ENCODE data around the gene FAM3A. TPM values are rescaled to one million over a fixed set of nuclear protein-coding genes. Genes with fewer than 3 reads are reported as not detected.

The FAM3A gene
- polyA plus RNA-seq, 1 of the 3 experiments (the other 2 are of a cell fraction): 42.1 TPM

DNA sequence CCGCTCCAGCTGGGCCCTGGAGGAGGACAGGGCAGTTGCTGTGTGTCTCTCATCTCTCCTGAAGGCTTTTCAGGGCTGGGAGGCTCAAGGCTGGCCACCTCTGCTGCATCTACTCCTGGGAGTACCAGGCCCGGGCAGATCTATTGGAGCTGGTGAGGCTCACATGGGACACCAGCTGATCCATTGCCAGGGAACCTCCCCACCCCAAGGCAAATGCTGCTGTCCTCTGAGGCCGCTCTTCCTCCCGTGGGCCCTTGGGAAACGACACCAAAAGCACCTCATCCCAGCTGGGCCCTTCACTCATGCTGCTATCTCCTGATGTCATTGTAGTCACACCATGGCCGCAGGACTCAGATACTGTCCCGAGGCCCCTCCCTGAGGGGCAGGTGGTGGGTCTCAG, 33.2 kb downstream of the FAM3A start (continued):
- no peak for TF ChIP-seq YY1 (IDR thresholded peaks at IDR 0.05; ENCODE audit: low read depth)
- no peak for TF ChIP-seq RFX5 (IDR thresholded peaks at IDR 0.05; ENCODE audit: low read length)

DNA sequence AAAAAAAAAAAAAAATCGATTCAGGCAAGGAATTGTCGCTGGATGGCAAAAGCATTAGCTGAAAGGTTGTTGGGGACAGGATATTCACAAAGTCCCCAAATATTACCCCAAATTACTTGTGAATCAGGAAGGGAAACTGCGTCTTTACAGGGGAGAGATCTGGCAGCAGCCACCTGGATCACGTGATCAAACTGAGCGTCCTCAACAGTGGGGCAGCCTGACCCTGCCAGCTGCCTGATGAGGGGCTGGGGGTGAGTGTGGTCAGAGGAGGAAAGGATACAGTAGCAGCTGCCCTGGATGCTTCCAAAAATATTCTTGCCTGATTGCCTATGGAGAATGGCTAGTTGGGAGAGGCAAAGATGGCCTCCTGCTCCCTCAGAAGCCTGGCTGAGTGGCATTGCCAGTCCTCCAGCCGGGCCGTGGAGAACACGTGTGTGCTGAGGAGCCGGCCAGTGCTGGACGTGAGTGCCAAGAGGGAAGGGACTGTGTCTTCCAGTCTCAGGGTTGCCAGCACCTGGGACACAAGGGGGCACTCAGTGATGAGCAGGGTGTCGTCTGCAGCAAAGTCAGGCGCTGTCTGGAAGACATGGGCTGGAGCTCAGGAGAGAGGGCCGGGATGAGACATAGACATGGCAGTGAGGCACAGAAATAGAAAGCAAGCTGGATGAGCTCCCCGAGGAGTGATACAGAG, 34.0 kb downstream of the FAM3A start:
- Histone ChIP-seq H3F3A (replicated peaks; ENCODE audit: insufficient read depth) (peaks cover 8% of the 10 kb centered on the region), H4K20me1 (ENCODE audit: insufficient read depth) (no peaks in the 10 kb centered on the region), H3K27me3 (ENCODE audit: insufficient read depth) (0 out of 2 replicates have a peak, but pooled peaks cover 5% of the 10 kb centered on the region), H3K36me3 (replicated peaks in 1 of 2; ENCODE audit: control insufficient read depth in 1 of 2, insufficient read depth in 2 of 2, low read length in 1 of 2) (peaks cover 0 to 14% of the 10 kb centered on the region in 2 experiments), H3K4me3 (ENCODE audit: low read depth in 2 of 2, low read length in 1 of 2) (no peak overlapping the region), H3K79me2 (ENCODE audit: insufficient read depth) (peaks cover 15% of the 10 kb centered on the region), H3K9ac (no peak overlapping the region), H3K9me2 (no peaks in the 10 kb centered on the region), H3K27ac (ENCODE audit: low read depth in 2 of 2, low read length in 1 of 2) (no peak overlapping the region), H3K4me1 (ENCODE audit: control insufficient read depth in 1 of 2, insufficient read depth in 2 of 2, low read depth in 1 of 2, low read length in 1 of 2) (peaks cover 0 to 12% of the 10 kb centered on the region in 2 experiments; a peak in 1 of 4 replicates), H3K4me2 (no peak overlapping the region), H2AFZ (ENCODE audit: low read depth) (no peak overlapping the region), H3K9me3 (no peaks in the 10 kb centered on the region)
- CTCF ChIA-PET: interaction anchor here (0.8 to 1.0 kb wide), 2 partner anchors 17 to 45 kb away, joined by 4 read pairs; no protein-coding TSS in a partner anchor
- TF ChIP-seq GABPA (IDR thresholded peaks at IDR 0.05; ENCODE audit: low read depth): no peak
- POLR2A ChIA-PET: no interaction called here
- no peak for DNase-seq
- 50% methylated on average over 12 of the region's 14 CpGs for WGBS (ENCODE audit: low lambda C conversion rate)

DNA sequence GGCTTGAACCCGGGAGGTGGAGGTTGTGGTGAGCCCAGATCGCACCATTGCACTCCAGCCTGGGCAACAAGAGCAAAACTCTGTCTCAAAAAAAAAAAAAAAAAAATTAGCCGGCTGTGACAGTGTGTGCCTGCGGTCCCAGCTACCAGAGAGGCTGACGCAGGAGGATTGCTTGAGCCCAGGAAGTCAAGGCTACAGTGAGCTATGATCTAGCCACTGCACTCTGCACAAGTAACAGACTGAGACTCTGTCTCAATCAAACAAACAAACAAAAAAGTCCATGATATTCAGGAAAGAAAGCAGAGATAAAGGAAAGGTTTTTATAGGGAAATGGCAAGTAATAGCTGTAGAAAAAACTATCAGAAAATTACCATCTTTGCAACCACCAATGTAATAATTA, 34.8 kb downstream of the FAM3A start:
- 36% methylated on average over 5 of the region's 5 CpGs for WGBS (ENCODE audit: low lambda C conversion rate)
- Histone ChIP-seq H2AFZ (ENCODE audit: low read depth) (no peak overlapping the region), H3K36me3 (replicated peaks in 1 of 2; ENCODE audit: control insufficient read depth in 1 of 2, insufficient read depth in 2 of 2, low read length in 1 of 2) (peaks cover 0 to 14% of the 10 kb centered on the region in 2 experiments), H3K27ac (ENCODE audit: low read depth in 2 of 2, low read length in 1 of 2) (no peak overlapping the region), H3K9ac (no peak overlapping the region), H3F3A (replicated peaks; ENCODE audit: insufficient read depth) (peaks cover 12% of the 10 kb centered on the region), H3K4me1 (ENCODE audit: control insufficient read depth in 1 of 2, insufficient read depth in 2 of 2, low read depth in 1 of 2, low read length in 1 of 2) (peaks cover 0 to 12% of the 10 kb centered on the region in 2 experiments; a peak in 1 of 4 replicates), H3K79me2 (ENCODE audit: insufficient read depth) (peaks cover 15% of the 10 kb centered on the region), H3K9me2 (no peaks in the 10 kb centered on the region), H3K4me2 (no peak overlapping the region), H4K20me1 (ENCODE audit: insufficient read depth) (no peaks in the 10 kb centered on the region), H3K9me3 (no peaks in the 10 kb centered on the region), H3K27me3 (ENCODE audit: insufficient read depth) (peaks cover 5% of the 10 kb centered on the region; the same call in 1 of the 2 replicates), H3K4me3 (ENCODE audit: low read depth in 2 of 2, low read length in 1 of 2) (no peak overlapping the region)
- ChIA-PET CTCF (interaction anchor here (0.8 kb wide), 1 partner anchor 21 kb away, joined by 3 read pairs; no protein-coding TSS in a partner anchor), POLR2A (interaction anchor here (0.7 to 0.8 kb wide), 2 partner anchors 34 to 1543 kb away, joined by 3 to 5 read pairs; no protein-coding TSS in a partner anchor)
- no peak for TF ChIP-seq MEF2A (IDR thresholded peaks at IDR 0.05; ENCODE audit: borderline replicate concordance, low read depth)
- no peak for TF ChIP-seq YY1 (IDR thresholded peaks at IDR 0.05; ENCODE audit: low read depth)
- TF ChIP-seq TAF1 (IDR thresholded peaks at IDR 0.05; ENCODE audit: borderline replicate concordance, low read depth, low read length): no peak
- no peak for TF ChIP-seq MXI1 (IDR thresholded peaks at IDR 0.05; ENCODE audit: low read depth, low read length)
- DNase-seq: no peak

All from SK-N-SH (cell line).